GM12891 (cell line): ENCODE measurements around the gene TMEM239.

Source experiments
- DNase-seq: peaks from one replicate; pipeline ENCODE4 v3.0.0; 2011; ENCODE audit warnings: low spot score; ENCODE audit not compliant: insufficient read length
- FAIRE-seq: peaks from 2 replicates; lab custom pipeline; 2011; peaks lifted over from hg19 to GRCh38; lab: Jason Lieb, UNC
- PAX5 ChIP-seq: IDR thresholded peaks from 2 replicates; pipeline ENCODE4 v1.6.1; 2011; ENCODE audit warnings: low read length, moderate library complexity, mild to moderate bottlenecking; ENCODE audit not compliant: insufficient read depth, severe bottlenecking
- POLR2A ChIP-seq: IDR thresholded peaks from 2 replicates; pipeline ENCODE4 v1.6.1; 2011; ENCODE audit warnings: low read depth, low read length, control low read depth
- POLR2AphosphoS5 ChIP-seq: IDR thresholded peaks from 2 replicates; pipeline ENCODE4 v1.6.1; 2011; ENCODE audit warnings: low read depth, low read length, control low read depth
- POU2F2 ChIP-seq: IDR thresholded peaks from 2 replicates; pipeline ENCODE4 v1.6.1; 2011; ENCODE audit warnings: low read depth, mild to moderate bottlenecking, control low read depth, low read length, moderate library complexity
- SPI1 ChIP-seq: IDR thresholded peaks from 2 replicates; pipeline ENCODE4 v1.6.1; 2011; ENCODE audit warnings: low read depth, low read length, control low read depth
- TAF1 ChIP-seq: IDR thresholded peaks from 2 replicates; pipeline ENCODE4 v1.6.1; 2011; ENCODE audit warnings: low read depth, low read length, control low read depth

The TMEM239 gene

DNA sequence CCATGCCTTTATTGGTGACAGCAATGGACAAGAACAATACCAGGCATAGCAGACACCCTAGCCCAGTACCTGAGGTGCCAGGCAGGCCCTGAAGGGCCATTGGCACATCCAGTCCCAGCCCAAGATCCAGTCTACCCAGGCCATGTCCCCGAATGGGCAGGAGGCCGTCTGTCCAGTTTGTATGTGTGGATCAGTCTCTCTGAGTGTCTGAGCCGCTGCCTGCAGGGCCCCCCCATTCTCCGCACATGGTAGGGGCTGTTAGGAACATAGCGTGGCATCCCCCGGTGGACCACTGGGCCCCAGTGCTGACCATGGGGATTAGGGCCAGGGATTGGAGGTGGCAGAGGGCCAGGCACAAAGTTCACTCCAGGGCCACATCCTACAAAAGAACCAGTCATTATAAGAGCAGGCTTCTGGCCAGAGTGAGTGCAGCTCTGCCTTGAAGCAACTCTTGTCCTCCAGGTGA is 19.2 kb downstream of the TMEM239 start:
- DNase-seq (no peak), FAIRE-seq (no peak)
- TF ChIP-seq SPI1 (no peak), POU2F2 (no peak), POLR2A (no peak), POLR2AphosphoS5 (no peak), TAF1 (no peak), PAX5 (no peak)

DNA sequence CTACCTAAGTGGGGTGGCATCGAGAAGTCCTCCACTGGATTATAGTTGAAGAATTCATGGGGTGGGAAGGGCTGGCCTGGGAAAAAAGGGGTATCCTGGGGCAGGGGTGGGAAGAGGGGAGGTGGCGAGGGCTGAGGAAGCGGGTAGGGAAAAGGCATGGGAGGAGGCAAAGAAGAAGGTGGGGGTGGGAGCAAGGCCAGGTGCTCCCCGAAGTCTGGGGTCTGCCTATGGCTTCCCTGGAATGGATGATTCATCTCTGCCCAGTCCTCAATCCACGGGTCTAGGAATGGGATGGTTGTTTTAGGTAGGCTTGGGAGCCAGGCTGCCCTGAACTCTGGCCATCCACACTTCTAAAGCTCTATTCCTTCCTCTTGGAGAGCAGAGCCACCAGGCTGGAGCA is 19.9 kb downstream of the TMEM239 start:
- FAIRE-seq (no peak), DNase-seq (no peak)
- no peak for TF ChIP-seq PAX5
- TF ChIP-seq TAF1, result no peak
- TF ChIP-seq POU2F2, result no peak
- TF ChIP-seq POLR2AphosphoS5, result no peak
- no peak for TF ChIP-seq POLR2A
- no peak for TF ChIP-seq SPI1

- FAIRE-seq (no peak), DNase-seq (no peak)
- no peak for TF ChIP-seq TAF1
- TF ChIP-seq PAX5, result no peak
- no peak for TF ChIP-seq POLR2A
- TF ChIP-seq POLR2AphosphoS5, result no peak
- no peak for TF ChIP-seq POU2F2
- no peak for TF ChIP-seq SPI1
These were observed 21.2 kb downstream of the TMEM239 start for GRCh38 chr20:2837221-2837960.

DNA sequence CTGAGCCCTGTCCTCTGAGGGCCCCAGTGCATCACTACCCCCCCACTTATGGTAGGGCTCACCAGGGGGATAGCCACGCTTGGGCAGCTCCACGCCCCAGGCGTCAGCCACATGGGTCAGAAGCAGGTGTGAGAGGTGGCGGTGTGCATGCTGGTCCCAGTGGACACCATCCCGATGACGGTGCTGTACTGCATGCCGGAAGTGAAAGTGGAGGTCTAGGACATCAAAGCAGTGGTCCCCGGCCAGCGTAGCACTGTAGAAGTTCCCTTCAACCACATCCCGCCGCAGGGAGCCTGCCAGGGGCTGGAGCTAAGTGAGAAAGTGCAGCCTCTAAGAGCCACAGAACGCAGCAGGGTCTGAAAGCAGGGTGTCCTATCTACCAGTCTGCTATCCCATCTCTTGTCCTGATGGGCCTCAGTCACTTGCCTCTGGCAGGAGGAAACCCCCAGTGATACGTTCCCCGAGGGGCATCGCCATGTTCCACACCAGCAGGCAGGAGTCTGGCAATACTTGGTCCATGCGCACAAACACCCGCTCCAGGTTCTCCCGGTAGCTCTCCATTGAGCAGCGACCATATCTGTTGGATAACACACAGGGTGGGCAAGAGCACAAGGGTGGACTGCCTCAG is 22.1 kb downstream of the TMEM239 start:
- FAIRE-seq, result peak; percentile 28
- TF ChIP-seq PAX5, result no peak
- TF ChIP-seq POLR2A, result no peak
- TF ChIP-seq SPI1, result no peak
- TF ChIP-seq TAF1, result no peak
- DNase-seq, result no peak

- TF ChIP-seq POLR2AphosphoS5 (no peak), PAX5 (no peak), POU2F2 (no peak), TAF1 (no peak), SPI1 (no peak), POLR2A (no peak)
- DNase-seq (no peak), FAIRE-seq (peak; percentile 40)
These were observed 22.9 kb downstream of the TMEM239 start for GRCh38 chr20:2838847-2839671.

- TF ChIP-seq POU2F2, result no peak
- TF ChIP-seq PAX5, result no peak
- no peak for TF ChIP-seq SPI1
- no peak for TF ChIP-seq POLR2AphosphoS5
- TF ChIP-seq POLR2A, result no peak
- no peak for TF ChIP-seq TAF1
- FAIRE-seq (no peak), DNase-seq (no peak)
These were observed 23.6 kb downstream of the TMEM239 start for GRCh38 chr20:2839732-2840137.

DNA sequence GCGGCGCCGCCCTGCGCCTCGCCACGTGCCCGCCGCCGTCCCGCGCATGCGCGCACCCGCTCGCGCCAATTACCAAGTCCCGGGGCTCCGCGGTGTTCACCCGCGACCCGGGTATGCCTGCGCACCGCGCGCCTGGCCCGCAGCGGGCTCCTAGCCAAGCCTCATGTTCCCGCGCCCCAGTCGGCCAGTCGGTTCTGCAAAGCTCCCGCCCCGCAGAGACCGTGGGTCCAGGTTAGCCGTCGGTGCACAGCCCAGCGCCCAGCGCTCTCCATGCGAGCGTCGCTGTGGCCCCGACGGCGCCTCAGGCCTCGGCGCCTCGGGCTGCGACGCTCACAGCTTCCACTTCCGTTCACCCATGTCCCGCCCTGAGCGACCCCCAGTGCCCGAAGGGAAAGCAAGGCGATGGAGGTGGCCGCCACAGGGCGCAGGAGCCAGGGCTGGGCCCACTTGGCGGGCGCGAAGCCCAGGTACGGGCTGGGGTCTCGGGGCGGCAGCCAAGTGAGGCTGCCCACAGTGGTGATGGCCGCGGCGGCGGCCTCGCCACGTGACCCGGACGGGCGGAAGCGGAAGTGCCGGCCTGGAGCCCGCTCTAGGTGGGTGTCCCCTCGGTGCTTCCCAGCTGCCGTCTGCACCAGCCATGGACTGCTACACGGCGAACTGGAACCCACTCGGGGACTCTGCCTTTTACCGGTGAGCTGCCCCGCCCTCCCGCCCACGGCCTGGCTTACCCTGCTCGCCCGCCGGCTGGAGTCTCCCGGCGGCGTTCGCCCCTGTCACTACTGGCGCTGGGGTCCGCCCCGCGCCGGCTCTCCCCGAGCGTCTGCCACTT is 24.2 kb downstream of the TMEM239 start, which contains the start of the genes PCED1A and VPS16:
Gene PCED1A, minus strand, starts transcription at position 518 of the 829 bp plus-strand sequence. CDS start 743 bp downstream, outside the sequence.
Gene VPS16, plus strand, starts transcription at position 608 of the 829 bp plus-strand sequence. Its CDS starts 30 bp downstream, at position 638.
- peak; percentile 99 for DNase-seq
- TF ChIP-seq TAF1 (peak; percentile 68), POU2F2 (no peak), POLR2AphosphoS5 (peak; percentile 73), PAX5 (no peak), SPI1 (peak; percentile 70), POLR2A (peak; percentile 70; the same call in 1 of the 2 replicates)
- FAIRE-seq, result peak; percentile 99

DNA sequence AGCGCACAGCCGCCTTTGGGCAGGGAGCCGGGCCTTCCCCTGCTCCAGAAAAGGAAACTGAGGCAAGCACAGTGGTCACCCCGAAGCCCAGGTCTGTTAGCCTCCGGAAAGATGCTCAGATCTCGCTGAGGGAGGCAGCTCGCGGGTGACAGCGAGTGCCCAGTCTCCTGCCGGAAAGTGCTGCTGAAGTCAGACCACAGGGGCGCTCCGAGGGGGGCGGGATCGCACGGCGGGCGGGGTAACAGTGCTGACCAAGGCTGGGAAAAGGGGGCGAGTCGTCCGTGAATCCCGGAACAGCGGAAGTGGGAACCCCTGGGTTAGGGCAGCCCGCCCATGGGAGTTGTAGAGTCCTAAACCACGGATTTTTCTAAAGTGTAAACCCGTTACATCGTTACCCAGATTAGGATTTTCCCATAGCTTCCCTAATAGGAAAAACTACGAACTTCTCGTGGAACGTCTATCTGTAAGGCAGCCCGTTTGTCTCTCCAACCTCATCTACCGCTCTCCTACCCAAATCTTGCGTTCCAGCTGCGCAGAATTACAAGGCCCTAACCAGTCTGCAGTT is 24.9 kb downstream of the TMEM239 start:
- FAIRE-seq (no peak), DNase-seq (no peak)
- TF ChIP-seq POLR2A, result no peak
- no peak for TF ChIP-seq TAF1
- no peak for TF ChIP-seq POLR2AphosphoS5
- no peak for TF ChIP-seq SPI1
- TF ChIP-seq POU2F2, result no peak
- TF ChIP-seq PAX5, result no peak
